RKO (cell line): ENCODE results near the gene DFFA.
"Not testable (repeated sequence)": the region's sequence is repeated elsewhere in the genome, so short reads cannot be mapped to it uniquely, and the experiment has no call there.

Experiments
- DNase-seq: peaks from one replicate; pipeline ENCODE4 v3.0.0-alpha.2; 2016; ENCODE audit warnings: low spot score

Gene DFFA

GRCh38 chr1:10504249-10504648, 31.9 kb upstream of the DFFA start:
- no peak for DNase-seq

GRCh38 chr1:10502206-10502605, 29.9 kb upstream of the DFFA start:
- DNase-seq, result no peak

GRCh38 chr1:10498231-10498630, 25.9 kb upstream of the DFFA start:
- DNase-seq, result no peak

GRCh38 chr1:10497109-10497508, 24.8 kb upstream of the DFFA start:
- DNase-seq, result no peak

GRCh38 chr1:10495952-10496351, 23.6 kb upstream of the DFFA start:
- no peak for DNase-seq

- no peak for DNase-seq
Observed at GRCh38 chr1:10495475-10495817, 23.1 kb upstream of the DFFA start.

- peak; percentile 51 for DNase-seq
Observed at GRCh38 chr1:10494754-10495474, 22.6 kb upstream of the DFFA start.

GRCh38 chr1:10494418-10494753, 22.1 kb upstream of the DFFA start:
- no peak for DNase-seq

- no peak for DNase-seq
Observed at GRCh38 chr1:10490286-10490970, 18.1 kb upstream of the DFFA start.

- no peak for DNase-seq
Observed at GRCh38 chr1:10489291-10490055, 17.1 kb upstream of the DFFA start.

- no peak for DNase-seq
Observed at GRCh38 chr1:10484521-10484920, 12.2 kb upstream of the DFFA start.

GRCh38 chr1:10480614-10481013, 8.3 kb upstream of the DFFA start:
- no peak for DNase-seq

- no peak for DNase-seq
Observed at GRCh38 chr1:10479296-10479695, 7.0 kb upstream of the DFFA start.

GRCh38 chr1:10475510-10475909, 3.2 kb upstream of the DFFA start:
- DNase-seq, result peak; percentile 25

- DNase-seq, result peak; percentile 91
Observed at GRCh38 chr1:10474613-10475507, 2.5 kb upstream of the DFFA start, which contains the start of gene PEX14. Gene PEX14, plus strand, starts transcription at chr1:10474950. Its CDS starts 17 bp downstream, at chr1:10474967.

- DNase-seq, result not testable (repeated sequence)
Observed at GRCh38 chr1:10474309-10474612, 1.9 kb upstream of the DFFA start.

GRCh38 chr1:10473145-10473765, 926 bp upstream of the DFFA start:
- DNase-seq, result no peak

GRCh38 chr1:10471411-10472219, 714 bp downstream of the DFFA start:
- peak; percentile 62 for DNase-seq

- DNase-seq, result no peak
Observed at GRCh38 chr1:10470043-10470442, 2.3 kb downstream of the DFFA start.

GRCh38 chr1:10467078-10467477, 5.3 kb downstream of the DFFA start:
- no peak for DNase-seq

GRCh38 chr1:10459184-10459583, 13.1 kb downstream of the DFFA start:
- DNase-seq, result no peak
